ENCODE results near the gene PHC3. TPM values are rescaled to one million over a fixed set of nuclear protein-coding genes. Genes with fewer than 3 reads are reported as not detected.
"Not testable (repeated sequence)": the region's sequence is repeated elsewhere in the genome, so short reads cannot be mapped to it uniquely, and the experiment has no call there.

Gene PHC3
- total RNA-seq = 10 to 100 TPM; 39.6 to 41.4 TPM

GRCh38 chr3:170180908-170181885 lies at the start of gene PHC3:
Gene PHC3, minus strand, starts transcription at chr3:170181733. Its CDS starts 18 bp downstream, at chr3:170181715.
- peaks cover 25% of the 10 kb centered on the region for H3K36me3 Mint-ChIP-seq
- no peaks in the 10 kb centered on the region for H3K27me3 Mint-ChIP-seq
- H3K27ac Mint-ChIP-seq = peak within 1 kb of the TSS; percentile 100
- no peaks in the 10 kb centered on the region for H3K9me3 Mint-ChIP-seq
- peak within 1 kb of the TSS; percentile 97 for H3K4me3 Mint-ChIP-seq
- H3K4me1 Mint-ChIP-seq = peaks cover 19% of the 10 kb centered on the region
- peak; percentile 95 for DNase-seq

- H3K4me3 Mint-ChIP-seq = no peak overlapping the region
These were observed 46.7 kb upstream of the PHC3 start for GRCh38 chr3:170228093-170228766.

GRCh38 chr3:170226426-170226960 lies 45.0 kb upstream of the PHC3 start:
- no peaks in the 10 kb centered on the region for H3K27me3 Mint-ChIP-seq
- peaks cover 7% of the 10 kb centered on the region for H3K36me3 Mint-ChIP-seq
- H3K4me3 Mint-ChIP-seq = no peak overlapping the region
- no peaks in the 10 kb centered on the region for H3K9me3 Mint-ChIP-seq
- peaks cover 35% of the 10 kb centered on the region for H3K4me1 Mint-ChIP-seq
- DNase-seq = no peak
- no peak overlapping the region for H3K27ac Mint-ChIP-seq

More at GRCh38 chr3:170228093-170228766, 46.7 kb upstream of the PHC3 start:
- Mint-ChIP-seq H3K4me1 (peaks cover 29% of the 10 kb centered on the region), H3K27ac (no peak overlapping the region), H3K27me3 (no peaks in the 10 kb centered on the region), H3K36me3 (peaks cover 7% of the 10 kb centered on the region), H3K9me3 (no peaks in the 10 kb centered on the region)
- DNase-seq = no peak

GRCh38 chr3:170225166-170225565 lies 43.6 kb upstream of the PHC3 start:
- no peak overlapping the region for H3K27ac Mint-ChIP-seq
- H3K4me1 Mint-ChIP-seq = peaks cover 38% of the 10 kb centered on the region
- H3K9me3 Mint-ChIP-seq = no peaks in the 10 kb centered on the region
- no peaks in the 10 kb centered on the region for H3K27me3 Mint-ChIP-seq
- peaks cover 7% of the 10 kb centered on the region for H3K36me3 Mint-ChIP-seq
- H3K4me3 Mint-ChIP-seq = no peak overlapping the region
- DNase-seq = no peak

- Mint-ChIP-seq H3K36me3 (peaks cover 4% of the 10 kb centered on the region), H3K27me3 (no peaks in the 10 kb centered on the region), H3K4me1 (peaks cover 33% of the 10 kb centered on the region), H3K27ac (peak overlapping the region; percentile 72), H3K4me3 (peak overlapping the region; percentile 86), H3K9me3 (no peaks in the 10 kb centered on the region)
- peak; percentile 45 for DNase-seq
These were observed 41.4 kb upstream of the PHC3 start for GRCh38 chr3:170222647-170223541.

GRCh38 chr3:170221924-170222646 lies 40.6 kb upstream of the PHC3 start, which contains the start of gene PRKCI:
Gene PRKCI, plus strand, starts transcription at chr3:170222424. Its CDS starts 246 bp downstream, at chr3:170222670.
- H3K9me3 Mint-ChIP-seq = no peaks in the 10 kb centered on the region
- H3K4me3 Mint-ChIP-seq = peak within 1 kb of the TSS; percentile 86
- DNase-seq = peak; percentile 90
- peaks cover 4% of the 10 kb centered on the region for H3K36me3 Mint-ChIP-seq
- peaks cover 29% of the 10 kb centered on the region for H3K4me1 Mint-ChIP-seq
- no peaks in the 10 kb centered on the region for H3K27me3 Mint-ChIP-seq
- H3K27ac Mint-ChIP-seq = peak within 1 kb of the TSS; percentile 93

- no peak overlapping the region for H3K27ac Mint-ChIP-seq
- no peaks in the 10 kb centered on the region for H3K27me3 Mint-ChIP-seq
- H3K9me3 Mint-ChIP-seq = peaks cover 2% of the 10 kb centered on the region
- H3K4me1 Mint-ChIP-seq = peaks cover 26% of the 10 kb centered on the region
- H3K36me3 Mint-ChIP-seq = peaks cover under 1% of the 10 kb centered on the region
- H3K4me3 Mint-ChIP-seq = peak overlapping the region; percentile 54
- no peak for DNase-seq
These were observed 39.3 kb upstream of the PHC3 start for GRCh38 chr3:170220871-170221270.

GRCh38 chr3:170219850-170220249 lies 38.3 kb upstream of the PHC3 start:
- Mint-ChIP-seq H3K4me1 (peaks cover 19% of the 10 kb centered on the region), H3K27ac (no peak overlapping the region), H3K4me3 (peak overlapping the region; percentile 8), H3K36me3 (no peaks in the 10 kb centered on the region), H3K9me3 (peaks cover 2% of the 10 kb centered on the region), H3K27me3 (no peaks in the 10 kb centered on the region)
- no peak for DNase-seq

- no peak overlapping the region for H3K27ac Mint-ChIP-seq
- peaks cover 3% of the 10 kb centered on the region for H3K27me3 Mint-ChIP-seq
- H3K4me3 Mint-ChIP-seq = no peak overlapping the region
- peaks cover 2% of the 10 kb centered on the region for H3K9me3 Mint-ChIP-seq
- H3K36me3 Mint-ChIP-seq = peaks cover 2% of the 10 kb centered on the region
- DNase-seq = no peak
- no peaks in the 10 kb centered on the region for H3K4me1 Mint-ChIP-seq
These were observed 30.1 kb upstream of the PHC3 start for GRCh38 chr3:170211668-170212067.

- Mint-ChIP-seq H3K4me1 (no peaks in the 10 kb centered on the region), H3K4me3 (no peak overlapping the region), H3K27ac (no peak overlapping the region), H3K9me3 (peaks cover 2% of the 10 kb centered on the region), H3K36me3 (peaks cover 2% of the 10 kb centered on the region), H3K27me3 (peaks cover 17% of the 10 kb centered on the region)
- DNase-seq = no peak
These were observed 26.2 kb upstream of the PHC3 start for GRCh38 chr3:170207717-170208116.

GRCh38 chr3:170206164-170206762 lies 24.7 kb upstream of the PHC3 start:
- DNase-seq, H3K27ac Mint-ChIP-seq, H3K9me3 Mint-ChIP-seq, H3K4me1 Mint-ChIP-seq, H3K4me3 Mint-ChIP-seq, H3K36me3 Mint-ChIP-seq: not testable (repeated sequence)
- peaks cover 17% of the 10 kb centered on the region for H3K27me3 Mint-ChIP-seq

GRCh38 chr3:170205302-170205701 lies 23.8 kb upstream of the PHC3 start:
- no peak overlapping the region for H3K4me3 Mint-ChIP-seq
- H3K27ac Mint-ChIP-seq = no peak overlapping the region
- no peaks in the 10 kb centered on the region for H3K36me3 Mint-ChIP-seq
- H3K9me3 Mint-ChIP-seq = no peaks in the 10 kb centered on the region
- DNase-seq = no peak
- H3K27me3 Mint-ChIP-seq = peaks cover 17% of the 10 kb centered on the region
- H3K4me1 Mint-ChIP-seq = no peaks in the 10 kb centered on the region

- no peaks in the 10 kb centered on the region for H3K9me3 Mint-ChIP-seq
- peaks cover 3% of the 10 kb centered on the region for H3K4me1 Mint-ChIP-seq
- DNase-seq = no peak
- no peak overlapping the region for H3K27ac Mint-ChIP-seq
- no peaks in the 10 kb centered on the region for H3K36me3 Mint-ChIP-seq
- peaks cover 14% of the 10 kb centered on the region for H3K27me3 Mint-ChIP-seq
- H3K4me3 Mint-ChIP-seq = no peak overlapping the region
These were observed 23.0 kb upstream of the PHC3 start for GRCh38 chr3:170204509-170204908.
